ENCODE data around the gene CCNE1.

The CCNE1 gene

DNA sequence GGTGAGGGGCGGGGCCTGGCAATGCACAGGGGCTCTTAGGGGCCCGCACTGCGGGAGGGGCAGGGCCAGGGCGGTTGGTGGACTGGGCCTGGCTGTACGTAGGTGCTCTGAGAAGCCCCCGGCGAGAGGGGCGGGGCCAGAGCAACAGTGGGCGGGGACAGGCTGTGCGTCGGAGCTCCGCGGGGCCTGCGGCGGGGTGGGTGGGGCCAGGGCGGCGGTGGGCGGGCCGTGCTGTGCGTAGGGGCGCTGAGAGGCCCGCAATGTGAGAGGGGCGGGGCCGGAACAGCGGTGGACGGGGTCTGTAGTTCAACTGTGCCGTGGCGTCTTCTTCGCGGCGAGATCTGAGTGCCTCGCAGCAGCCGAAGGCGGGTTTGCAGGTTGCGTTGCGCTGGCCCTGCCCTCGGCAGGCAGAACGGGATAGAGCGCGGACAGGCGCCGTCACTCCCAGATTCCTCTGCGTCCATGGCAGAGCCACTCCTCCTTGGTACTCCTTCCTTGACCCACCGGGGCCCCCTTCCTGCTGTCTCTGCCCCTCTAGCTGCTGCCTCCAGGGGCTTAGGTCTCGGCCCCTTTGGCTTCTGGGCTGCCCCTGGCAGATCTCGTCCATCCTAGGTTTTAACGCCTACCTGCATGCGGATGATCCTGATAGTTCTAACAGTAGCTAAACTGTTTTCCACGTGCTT lies 33.2 kb downstream of the CCNE1 start:
- peak; percentile 97 for DNase-seq (ENCODE audit: low spot score)

- DNase-seq (ENCODE audit: low spot score): peak; percentile 62
Observed at GRCh38 chr19:29845574-29846176, 33.9 kb downstream of the CCNE1 start.

- DNase-seq (ENCODE audit: low spot score): no peak
Observed at GRCh38 chr19:29849208-29849607, 37.4 kb downstream of the CCNE1 start.

DNA sequence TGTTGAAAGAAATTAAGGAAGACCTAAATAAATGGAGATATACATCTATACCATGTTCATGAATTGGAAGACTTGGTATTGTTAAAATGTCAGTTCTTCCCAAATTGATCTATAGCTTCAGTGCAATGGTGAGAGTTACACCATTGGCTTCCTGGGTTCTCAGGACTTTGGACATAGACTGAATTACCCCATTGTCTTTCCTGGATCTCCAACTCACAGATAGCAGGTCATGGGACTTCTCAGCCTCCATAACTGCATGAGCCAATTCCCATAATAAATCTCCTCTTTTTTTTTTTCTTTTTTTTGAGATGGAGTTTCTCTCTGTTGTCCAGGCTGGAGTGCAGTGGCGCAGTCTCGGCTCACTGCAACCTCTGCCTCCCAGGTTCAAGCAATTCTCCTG lies 38.7 kb downstream of the CCNE1 start:
- DNase-seq (ENCODE audit: low spot score): no peak

DNA sequence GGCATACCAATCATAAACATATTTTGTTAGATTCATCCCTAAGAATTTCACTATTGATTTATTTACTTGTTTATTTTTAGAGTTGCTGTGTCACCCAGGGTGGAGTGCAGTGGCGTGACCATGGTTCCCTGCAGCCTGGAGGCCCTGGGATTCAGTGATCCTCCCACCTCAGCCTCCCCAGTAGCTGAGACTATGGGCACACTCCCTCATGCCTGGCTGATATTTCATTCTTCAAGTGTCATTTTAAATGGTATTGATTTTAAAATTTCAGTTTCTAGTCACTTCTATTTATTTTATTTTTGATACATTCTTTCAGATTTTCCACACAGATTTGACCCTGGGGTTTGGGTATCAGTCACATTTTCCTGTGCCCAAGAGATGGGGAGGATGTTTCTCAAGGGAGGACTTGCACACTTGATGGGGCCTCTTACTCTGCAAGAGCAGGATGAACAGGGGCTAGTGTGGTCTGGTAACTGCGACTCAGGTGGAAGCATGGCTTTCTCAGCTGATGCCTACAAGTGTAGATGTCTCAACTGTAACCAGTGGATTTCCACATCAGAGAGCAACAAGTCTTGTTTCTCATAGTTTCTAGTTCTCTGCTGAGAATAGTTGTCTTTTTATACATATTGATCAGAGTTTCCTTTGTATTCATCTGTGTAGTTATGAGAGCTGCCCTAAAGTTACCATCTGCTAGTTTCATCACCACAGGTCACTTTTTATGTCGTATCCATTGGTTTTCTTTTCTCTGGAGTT lies 40.2 kb downstream of the CCNE1 start:
- DNase-seq (ENCODE audit: low spot score): no peak

GRCh38 chr19:29854033-29854432 lies 42.2 kb downstream of the CCNE1 start:
- no peak for DNase-seq (ENCODE audit: low spot score)

DNA sequence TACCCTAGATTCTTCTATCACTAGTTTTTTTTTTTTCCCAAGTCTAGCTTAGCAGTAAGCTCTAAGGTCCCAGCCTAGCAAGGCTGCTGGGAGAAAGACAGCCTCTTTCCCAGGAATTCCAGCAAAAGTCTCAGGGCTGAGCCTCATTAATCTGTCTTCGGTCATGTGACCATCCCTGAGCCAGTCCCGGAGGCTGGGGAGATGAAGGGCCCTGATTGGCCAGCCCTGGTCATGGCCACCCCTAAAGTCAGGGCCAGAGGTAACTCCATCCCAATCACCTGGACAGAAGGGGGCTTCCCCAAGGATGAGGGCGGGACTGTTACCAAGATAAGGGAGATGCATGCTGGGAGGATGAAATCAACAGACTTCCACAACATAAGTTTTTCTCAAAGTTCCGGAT lies 43.3 kb downstream of the CCNE1 start:
- DNase-seq (ENCODE audit: low spot score): no peak

DNA sequence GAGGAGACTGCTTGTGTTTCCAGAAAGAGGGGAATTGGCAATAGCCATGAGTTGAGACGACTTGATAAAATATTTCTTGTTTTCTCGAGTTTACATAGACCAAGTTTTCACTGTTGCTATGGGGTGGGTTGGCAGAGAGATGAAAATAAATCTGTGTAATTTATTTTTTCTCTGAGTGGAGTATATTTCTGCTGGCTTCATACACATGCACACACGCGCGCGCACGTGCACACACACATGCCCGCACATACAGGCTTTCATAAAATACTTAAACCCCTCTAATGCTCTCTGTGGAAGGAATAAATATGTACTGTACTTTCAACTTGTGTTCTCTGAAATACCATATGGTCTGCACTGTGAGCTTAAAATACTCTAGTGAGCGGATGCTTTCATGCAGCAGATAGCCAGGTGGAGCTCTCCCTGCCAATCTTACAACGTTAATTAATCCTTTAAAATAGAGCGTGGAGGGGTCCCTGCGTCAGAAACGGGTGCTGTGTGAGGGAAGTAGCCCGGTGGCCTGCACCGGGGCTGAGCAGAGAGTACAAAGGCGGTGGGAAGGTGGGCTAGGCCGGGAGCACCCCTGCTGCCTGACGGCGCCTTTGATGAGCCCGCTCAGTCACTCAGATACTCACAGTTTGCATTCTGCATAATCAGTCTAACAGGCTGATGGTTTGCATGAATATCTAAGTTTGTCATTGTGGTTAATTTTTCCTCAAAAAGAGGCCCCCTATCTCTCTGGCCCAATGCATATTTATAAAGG lies 44.1 kb downstream of the CCNE1 start:
- DNase-seq (ENCODE audit: low spot score): no peak

GRCh38 chr19:29858000-29858596 lies 46.3 kb downstream of the CCNE1 start:
- DNase-seq (ENCODE audit: low spot score): peak; percentile 76

DNA sequence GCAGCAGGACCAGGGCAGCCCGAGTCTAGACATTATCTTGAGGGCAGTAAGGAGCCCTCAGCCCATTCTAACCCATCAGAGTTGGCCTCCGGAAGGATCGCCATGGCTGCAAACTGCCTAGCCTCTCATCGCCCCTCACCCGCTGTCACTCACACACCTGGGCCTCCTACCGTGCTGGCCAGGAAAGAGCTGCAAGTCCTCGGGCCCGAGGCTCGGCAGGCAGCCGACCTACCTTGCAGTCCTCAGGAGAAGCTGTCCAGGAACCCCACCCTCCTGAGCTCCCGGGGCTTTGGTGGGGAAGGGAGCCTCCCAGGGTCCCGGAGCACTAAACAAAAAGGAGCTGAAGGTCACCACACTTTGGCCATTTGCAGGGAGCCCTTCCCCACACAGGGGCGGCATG lies 46.8 kb downstream of the CCNE1 start:
- DNase-seq (ENCODE audit: low spot score): no peak

GRCh38 chr19:29860492-29860891 lies 48.7 kb downstream of the CCNE1 start:
- DNase-seq (ENCODE audit: low spot score): no peak

GRCh38 chr19:29861574-29861973 lies 49.8 kb downstream of the CCNE1 start:
- no peak for DNase-seq (ENCODE audit: low spot score)

GRCh38 chr19:29866011-29866410 lies 54.2 kb downstream of the CCNE1 start:
- DNase-seq (ENCODE audit: low spot score): no peak

DNA sequence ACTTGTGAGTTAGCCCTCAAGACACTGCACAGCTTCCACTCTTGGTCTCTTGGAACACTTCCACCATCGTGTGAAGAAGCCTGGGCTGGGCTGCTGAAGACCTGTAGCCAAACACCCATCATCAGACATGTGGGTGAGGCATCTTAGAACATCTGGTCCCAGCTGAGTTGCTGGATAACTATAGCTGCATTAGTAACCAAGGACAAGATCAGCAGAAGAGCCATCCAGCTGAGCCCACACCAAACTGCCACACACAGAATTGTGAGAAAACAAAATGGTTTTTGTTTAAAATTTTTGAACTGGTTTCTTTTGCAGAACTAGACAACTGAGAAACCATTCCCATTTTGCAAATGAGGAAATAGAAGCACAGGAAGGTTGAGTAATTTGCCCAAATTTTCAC lies 56.2 kb downstream of the CCNE1 start:
- DNase-seq (ENCODE audit: low spot score): no peak

- DNase-seq (ENCODE audit: low spot score): no peak
Observed at GRCh38 chr19:29871143-29871542, 59.4 kb downstream of the CCNE1 start.

GRCh38 chr19:29872224-29872731 lies 60.5 kb downstream of the CCNE1 start:
- no peak for DNase-seq (ENCODE audit: low spot score)

- DNase-seq (ENCODE audit: low spot score): peak; percentile 96
Observed at GRCh38 chr19:29873024-29873800, 61.4 kb downstream of the CCNE1 start.

Data from D341Med (cell line).